ENCODE measurements around the gene OR6S1.
"Not testable (repeated sequence)": the region's sequence is repeated elsewhere in the genome, so short reads cannot be mapped to it uniquely, and the experiment has no call there.

Gene OR6S1

DNA sequence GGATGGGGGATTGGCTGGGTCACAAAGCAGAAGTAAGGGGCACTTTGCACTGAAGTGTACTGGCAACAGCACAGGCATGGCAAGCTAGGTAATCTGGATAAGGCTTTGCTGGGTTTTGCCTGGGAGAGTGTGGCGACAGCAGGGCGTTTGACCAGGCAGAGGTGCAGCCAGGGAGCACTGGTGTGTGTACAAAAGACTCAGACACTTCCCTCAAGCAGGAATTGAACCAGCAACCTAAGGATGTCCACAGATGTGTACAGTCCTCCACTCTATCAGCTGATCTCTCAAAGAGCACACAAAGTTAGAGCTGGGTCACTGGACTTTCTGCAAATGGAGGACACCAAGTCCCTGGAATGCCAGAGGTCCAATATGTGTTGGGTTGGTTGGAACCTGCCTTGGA lies 27.5 kb upstream of the OR6S1 start:
- DNase-seq, result no peak

DNA sequence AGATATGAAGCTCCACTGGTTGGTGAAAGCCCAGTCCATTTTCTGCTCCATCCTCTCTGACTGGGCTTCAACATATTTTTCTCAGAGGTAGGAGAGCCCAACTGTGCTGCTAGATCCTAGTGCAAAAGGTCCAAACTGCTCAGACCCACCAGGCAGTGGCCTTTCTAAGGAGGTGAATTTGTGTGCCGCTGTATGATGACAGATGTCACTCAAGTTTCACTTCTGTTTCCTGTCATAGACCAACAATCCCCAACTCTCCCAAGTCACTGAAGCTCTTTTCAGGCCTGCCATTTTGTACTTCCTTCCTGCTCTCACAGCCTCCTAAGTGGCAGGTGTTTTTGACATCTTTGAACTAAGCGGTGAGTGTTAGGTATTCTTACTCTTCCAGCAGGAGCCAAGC lies 26.5 kb upstream of the OR6S1 start:
- DNase-seq, result no peak

DNA sequence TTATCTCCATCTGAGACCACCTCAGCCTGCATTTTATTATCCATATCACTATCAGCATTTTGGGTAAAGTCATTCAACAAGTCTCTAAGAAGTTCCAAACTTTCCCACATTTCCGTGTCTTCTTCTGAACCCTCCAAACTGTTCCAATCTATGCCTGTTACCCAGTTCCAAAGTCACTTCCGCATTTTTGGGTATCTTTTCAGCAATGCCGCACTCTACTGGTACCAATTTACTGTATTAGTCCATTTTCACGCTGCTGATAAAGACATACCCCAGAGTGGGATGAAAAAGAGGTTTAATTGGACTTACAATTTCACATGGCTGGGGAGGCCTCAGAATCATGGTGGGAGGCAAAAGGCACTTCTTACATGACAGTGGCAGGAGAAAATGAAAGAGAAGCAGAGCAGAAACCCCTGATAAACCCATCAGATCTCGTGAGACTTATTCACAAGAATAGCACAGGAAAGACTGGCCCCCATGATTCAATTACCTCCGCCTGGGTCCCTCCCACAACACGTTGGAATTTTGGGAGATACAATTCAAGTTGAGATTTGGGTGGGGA lies 25.0 kb upstream of the OR6S1 start:
- not testable (repeated sequence) for DNase-seq

- DNase-seq, result peak; percentile 28
Observed at GRCh38 chr14:20662968-20663732, 21.7 kb upstream of the OR6S1 start.

GRCh38 chr14:20661197-20661596 lies 19.7 kb upstream of the OR6S1 start:
- no peak for DNase-seq

DNA sequence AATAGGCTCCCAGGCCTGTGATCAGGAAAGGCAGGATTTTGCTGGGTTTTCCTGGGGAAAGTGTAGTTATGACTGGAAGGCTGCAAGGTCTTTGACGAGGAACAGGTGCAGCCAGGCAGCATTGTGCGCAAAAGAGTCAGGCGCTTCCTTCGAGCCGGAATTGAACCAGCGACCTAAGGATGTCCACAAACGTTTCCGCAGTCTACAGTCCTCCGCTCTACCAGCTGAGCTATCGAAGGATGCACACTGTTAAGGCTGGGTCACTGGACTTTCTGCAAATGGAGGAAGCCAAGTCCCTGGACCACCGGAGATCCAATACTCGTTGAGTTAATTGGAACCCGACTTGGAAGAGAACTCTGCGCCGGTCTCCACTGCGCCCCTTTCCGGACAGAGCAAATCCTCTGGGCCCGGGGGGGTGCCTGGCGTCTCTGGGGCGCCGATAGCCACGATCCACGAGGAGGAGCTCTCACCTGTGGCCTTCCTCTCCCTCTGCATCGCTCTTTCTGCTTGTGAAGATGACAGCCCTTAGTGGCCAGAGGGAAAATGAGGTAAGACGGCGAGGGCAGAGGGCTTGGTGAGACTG lies 18.4 kb upstream of the OR6S1 start:
- no peak for DNase-seq

DNA sequence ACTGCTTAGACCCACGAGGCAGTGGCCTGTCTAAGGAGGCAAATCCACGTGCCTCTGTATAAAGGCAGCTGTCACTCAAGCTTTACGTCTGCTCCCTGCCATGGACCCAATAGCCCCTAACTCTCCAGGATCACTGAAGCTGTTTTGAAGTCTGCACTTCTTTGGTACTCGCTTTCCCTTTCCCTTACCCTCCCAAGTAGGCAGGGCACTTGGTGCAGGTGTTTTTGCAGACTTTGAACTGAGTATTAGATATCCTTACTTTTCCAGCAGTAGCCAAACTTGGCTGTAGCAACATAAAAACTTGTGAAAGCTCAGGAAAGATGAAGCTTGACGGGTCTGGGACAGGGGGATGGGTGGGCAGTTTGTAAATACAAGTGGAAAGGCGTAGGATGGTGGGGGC lies 17.8 kb upstream of the OR6S1 start:
- no peak for DNase-seq

DNA sequence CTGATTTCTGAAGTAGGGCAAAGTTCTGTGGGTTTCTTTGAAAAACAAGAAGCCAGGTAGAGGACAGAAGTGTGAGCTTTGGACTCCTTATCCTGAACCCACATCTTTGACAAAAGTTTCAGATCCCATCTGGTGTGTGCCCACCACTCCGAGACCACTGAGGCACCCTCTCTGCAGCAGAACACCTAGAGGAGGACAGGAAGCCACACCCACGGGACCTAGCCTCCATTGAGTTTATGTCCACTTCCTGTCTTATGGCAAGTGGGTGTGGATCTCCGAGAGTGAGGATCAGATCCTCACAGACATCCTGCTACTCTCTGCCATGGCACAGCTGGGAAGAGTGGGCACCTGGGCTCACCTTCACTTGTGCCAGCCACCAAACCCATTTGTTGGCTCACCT lies 16.8 kb upstream of the OR6S1 start:
- no peak for DNase-seq

GRCh38 chr14:20657216-20658211 lies 16.0 kb upstream of the OR6S1 start:
- no peak for DNase-seq

DNA sequence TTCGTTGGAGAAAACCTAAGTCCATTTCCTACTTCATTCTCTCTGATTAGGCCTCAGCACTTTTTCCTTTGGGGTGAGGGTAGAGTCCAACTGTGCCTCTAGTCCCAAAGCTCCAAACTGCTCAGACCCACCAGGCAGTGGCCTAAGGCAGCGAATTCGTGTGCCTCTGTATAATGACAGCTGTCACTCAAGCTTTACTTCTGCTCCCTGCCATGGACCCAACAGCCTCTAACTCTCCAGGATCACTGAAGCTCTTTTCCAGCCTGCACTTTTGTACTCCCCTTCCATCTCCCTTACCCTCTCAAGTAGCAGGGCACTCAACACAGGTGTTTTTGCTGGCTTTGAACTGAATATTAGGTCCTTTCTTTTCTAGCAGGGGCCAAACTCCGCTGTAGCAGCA lies 14.8 kb upstream of the OR6S1 start:
- no peak for DNase-seq

- DNase-seq, result no peak
Observed at GRCh38 chr14:20655851-20656250, 14.4 kb upstream of the OR6S1 start.

DNA sequence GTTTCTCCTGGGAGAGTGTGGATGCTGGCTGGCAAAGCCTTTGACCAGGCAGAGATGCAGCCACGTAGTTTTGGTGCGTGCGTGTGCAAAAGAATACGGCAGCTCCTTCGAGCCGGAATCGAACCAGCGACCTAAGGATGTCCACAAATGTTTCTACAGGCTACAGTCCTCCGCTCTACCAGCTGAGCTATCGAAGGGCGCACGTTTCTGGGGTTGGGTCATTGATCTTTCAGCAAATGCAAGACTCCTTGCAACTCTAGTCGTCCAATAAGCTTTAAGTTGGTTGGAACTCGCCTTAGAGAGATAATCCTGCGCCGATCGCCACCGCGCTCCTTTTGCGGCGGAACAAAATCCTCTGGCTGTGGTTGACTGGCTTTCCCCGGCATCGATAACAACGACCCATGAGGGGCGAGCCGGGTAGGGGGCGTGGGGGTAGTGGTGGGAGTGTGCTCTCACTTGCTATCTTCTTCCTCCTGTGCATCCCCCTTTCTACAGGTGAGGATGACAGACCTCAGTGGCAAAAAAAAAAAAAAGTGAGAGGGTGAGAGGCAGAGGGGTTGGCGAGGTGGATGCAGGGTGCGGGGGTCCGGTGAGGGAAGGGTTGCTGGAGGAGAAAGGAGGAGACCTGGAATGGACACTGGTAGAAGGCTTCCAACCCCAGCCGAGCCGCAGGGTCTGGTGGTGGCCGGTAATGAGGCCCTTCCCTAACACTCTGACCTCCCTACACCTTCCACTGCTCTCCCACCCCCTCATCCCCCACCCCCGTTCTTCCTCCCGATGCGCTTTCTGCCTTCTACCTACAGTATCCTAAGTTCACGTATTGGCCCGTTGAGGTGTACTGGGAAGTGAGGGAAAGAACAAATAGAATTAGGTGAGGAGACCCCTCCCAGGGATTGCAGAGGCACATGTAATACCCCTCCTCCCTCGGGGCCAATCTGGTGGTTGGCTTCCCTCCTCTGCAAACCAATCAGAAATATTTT lies 11.8 kb upstream of the OR6S1 start:
- no peak for DNase-seq

DNA sequence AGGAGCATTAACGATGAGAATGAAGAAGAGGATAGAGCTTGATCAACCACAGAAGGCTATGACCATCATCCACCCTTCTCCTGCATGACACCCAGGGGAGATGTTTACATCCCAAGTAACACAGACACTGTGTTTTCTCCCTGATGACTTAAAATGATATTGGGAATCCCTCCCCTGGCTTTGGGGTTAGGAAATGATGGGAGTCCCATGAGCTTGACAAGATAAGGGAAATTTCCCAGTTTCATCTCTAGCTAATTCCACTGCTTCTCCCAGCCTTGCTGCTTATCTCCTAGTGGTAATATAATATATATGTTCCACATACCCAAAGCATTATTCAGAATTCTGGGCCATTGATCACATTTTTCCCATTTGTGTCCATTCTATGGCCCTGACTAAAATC lies 4.0 kb upstream of the OR6S1 start:
- DNase-seq, result no peak

- DNase-seq, result no peak
Observed at GRCh38 chr14:20644520-20644919, 3.0 kb upstream of the OR6S1 start.

DNA sequence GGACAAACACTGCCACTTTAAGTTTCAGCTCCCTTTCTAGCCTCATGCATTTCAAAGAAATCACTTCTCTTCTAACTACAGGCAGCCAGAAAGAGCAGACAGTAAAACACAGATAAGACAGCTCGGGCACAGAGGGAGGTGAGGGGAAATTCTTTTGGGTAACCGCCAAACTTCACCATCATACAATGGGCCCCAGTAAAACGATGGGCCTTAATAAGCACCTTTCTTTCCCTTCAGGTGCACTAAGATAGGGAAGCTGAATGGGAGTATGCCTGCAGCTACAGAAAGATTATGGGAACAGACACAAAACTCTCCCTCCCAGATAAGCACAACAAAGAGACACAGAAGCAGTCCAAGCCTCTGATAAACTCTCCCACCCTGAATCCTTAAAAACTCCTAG lies 1.3 kb upstream of the OR6S1 start:
- not testable (repeated sequence) for DNase-seq

DNA sequence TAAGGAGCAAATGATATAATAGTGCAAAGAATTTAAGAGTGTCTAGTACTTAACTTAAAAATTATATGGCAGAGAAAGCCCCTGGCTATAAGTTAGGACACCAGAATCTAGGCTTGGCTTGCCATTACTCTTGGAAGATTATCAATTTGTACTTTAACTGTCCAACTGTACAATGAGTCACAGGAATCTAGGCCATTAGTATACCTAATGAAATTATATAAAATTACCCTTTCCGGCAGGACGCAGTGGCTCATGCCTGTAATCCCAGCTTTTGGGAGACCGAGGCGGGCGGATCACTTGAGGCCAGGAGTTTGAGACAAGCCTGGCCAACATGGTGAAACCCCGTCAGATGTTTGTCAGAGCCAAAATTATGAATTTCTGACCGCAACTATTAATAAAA lies 691 bp upstream of the OR6S1 start:
- DNase-seq, result no peak

- peak; percentile 50 for DNase-seq
Observed at GRCh38 chr14:20632831-20633691, 8.4 kb downstream of the OR6S1 start.

DNA sequence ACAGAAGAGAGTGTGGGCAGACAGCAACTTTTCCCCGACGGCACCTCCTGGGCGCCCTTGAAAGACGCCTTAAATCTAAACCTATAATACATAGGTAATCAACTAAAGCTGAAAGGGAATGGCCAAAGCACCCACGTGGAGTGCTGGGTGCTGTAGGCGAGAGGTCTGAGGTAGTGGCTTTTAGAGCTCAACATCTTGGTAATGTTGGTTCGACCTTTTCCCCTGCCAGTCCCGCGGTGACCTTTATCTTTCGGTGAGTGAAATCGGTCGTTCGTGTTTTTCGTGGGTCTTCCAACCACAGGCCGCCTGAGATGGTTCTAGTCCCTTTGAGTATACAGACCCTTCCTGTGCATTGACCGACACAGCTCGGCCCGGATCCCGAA lies 9.1 kb downstream of the OR6S1 start:
- DNase-seq, result peak; percentile 23

- peak; percentile 29 for DNase-seq
Observed at GRCh38 chr14:20631880-20632389, 9.6 kb downstream of the OR6S1 start.

- DNase-seq, result peak; percentile 27
Observed at GRCh38 chr14:20631023-20631879, 10.2 kb downstream of the OR6S1 start.
